ENCODE data around the gene COIL.
"Not testable (repeated sequence)": the region's sequence is repeated elsewhere in the genome, so short reads cannot be mapped to it uniquely, and the experiment has no call there.

Gene COIL

GRCh38 chr17:56960596-56961538, at the start of gene COIL:
Gene COIL (minus strand): TSS chr17:56961050. CDS start chr17:56961019, 31 bp downstream.
- DNase-seq (ENCODE audit: low spot score): peak; percentile 95
- FAIRE-seq: no peak

- FAIRE-seq (no peak), DNase-seq (ENCODE audit: low spot score) (no peak)
Observed at GRCh38 chr17:57010487-57010886, 49.6 kb upstream of the COIL start.

- FAIRE-seq: peak; percentile 72
- DNase-seq (ENCODE audit: low spot score): peak; percentile 69
Observed at GRCh38 chr17:57009737-57010445, 49.0 kb upstream of the COIL start.

- DNase-seq (ENCODE audit: low spot score) (no peak), FAIRE-seq (no peak)
Observed at GRCh38 chr17:57008958-57009357, 48.1 kb upstream of the COIL start.

- FAIRE-seq (no peak), DNase-seq (ENCODE audit: low spot score) (no peak)
Observed at GRCh38 chr17:57006040-57006439, 45.2 kb upstream of the COIL start.

DNA sequence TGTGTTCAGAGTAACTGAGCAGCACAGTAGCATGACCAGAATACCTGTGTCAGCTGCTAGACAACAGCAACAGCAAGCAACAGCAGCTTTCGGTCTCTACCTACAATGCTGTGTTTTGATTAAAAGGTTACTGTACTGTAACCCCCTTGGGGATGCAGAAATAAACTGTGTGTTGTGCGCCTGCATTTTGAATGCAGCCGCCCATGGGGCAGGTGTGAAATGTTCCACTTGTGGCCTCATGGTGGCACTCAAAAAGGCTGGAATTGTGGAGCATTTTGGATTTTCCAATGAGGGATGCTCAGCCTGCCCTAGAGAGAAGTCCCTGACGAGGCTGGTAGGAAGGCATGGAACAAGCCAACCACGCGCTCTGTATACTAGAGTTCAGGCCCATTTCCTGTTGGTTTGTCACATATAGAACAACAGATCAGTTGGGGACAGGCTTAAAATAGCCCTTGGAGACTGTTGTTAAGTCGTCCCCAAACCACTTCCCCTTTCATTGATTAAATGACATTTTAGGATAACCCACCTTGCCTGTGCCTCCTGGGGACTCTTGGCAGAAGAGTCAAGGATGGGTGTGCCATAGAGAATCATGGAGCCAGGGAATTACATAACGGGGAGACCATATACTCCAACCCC, 44.2 kb upstream of the COIL start:
- FAIRE-seq (no peak), DNase-seq (ENCODE audit: low spot score) (no peak)

DNA sequence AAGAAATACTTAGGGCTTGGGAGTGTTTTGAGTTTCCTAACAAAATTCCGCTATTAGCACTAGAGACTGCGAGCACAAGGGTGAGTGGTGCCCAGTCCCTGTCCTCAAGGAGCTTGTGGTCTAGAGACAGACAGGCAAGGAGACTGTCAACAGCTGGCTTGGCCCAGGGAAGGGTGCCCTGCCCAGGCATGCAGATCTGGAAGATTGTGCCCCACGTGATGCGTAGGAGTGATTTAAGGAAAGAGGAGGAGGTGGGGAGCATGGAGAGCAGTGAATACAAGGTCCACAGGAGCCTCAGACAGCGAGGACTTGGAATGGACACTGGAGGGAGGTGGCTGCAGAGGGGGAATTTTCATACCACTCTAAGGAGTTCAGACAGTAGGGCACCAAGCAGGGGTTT, 42.1 kb upstream of the COIL start:
- DNase-seq (ENCODE audit: low spot score) (no peak), FAIRE-seq (no peak)

DNA sequence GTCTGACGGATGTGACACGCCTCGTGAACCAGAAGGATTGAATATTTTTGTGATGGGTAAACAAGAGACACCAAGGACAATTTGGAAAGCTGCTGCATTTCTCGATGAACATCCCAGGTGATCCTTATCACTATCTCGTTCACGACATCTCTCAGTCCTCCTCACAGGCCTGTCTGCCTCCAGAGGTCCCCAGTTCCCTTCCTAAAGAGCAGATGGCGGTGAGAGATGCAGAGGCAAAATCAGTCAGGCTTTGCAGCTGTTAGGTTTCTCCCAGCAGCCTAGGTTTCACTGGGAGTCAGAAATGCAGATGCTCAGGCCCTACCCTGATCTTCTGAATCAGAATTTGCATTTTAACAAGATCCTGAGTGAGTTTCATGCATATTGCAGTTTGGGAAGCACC, 40.7 kb upstream of the COIL start:
- FAIRE-seq (no peak), DNase-seq (ENCODE audit: low spot score) (no peak)

- DNase-seq (ENCODE audit: low spot score) (no peak), FAIRE-seq (no peak)
Observed at GRCh38 chr17:56997313-56997712, 36.5 kb upstream of the COIL start.

GRCh38 chr17:56995766-56996165, 34.9 kb upstream of the COIL start:
- FAIRE-seq (no peak), DNase-seq (ENCODE audit: low spot score) (no peak)

DNA sequence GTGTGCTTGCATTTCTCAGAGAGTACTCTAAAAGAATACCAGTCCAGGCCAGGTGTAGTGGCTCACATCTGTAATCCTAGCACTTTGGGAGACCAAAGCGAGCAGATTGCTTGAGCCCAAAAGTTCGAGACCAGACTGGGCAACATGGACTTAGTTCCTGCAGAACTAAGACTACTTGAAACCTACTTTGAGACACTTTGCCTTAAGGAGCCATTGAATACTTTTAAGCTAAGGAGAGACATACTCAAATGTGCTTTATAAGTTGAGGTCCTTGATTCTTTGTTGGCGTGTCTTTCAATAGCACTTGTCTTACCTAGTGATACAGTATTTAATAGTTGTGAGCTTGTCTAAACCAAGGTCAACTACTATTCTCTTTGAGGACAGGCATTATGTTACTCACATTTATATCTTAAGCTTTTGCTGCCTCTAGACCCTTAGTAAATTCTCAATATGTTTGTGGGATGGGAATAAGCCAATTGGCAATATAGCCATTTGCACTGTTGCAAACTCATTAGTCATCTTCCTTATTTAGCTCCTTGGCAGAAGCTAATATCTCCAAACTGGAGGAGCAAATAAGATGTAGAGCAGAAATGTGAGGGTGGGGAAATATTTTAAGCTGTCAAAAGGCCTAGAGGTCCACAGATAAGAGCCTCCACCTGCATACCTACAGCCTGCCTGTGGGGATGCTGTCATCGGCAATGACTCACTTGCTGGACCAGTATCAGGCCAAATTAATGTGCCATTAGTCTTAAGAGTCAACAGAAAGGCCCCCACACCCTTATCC, 33.4 kb upstream of the COIL start:
- DNase-seq (ENCODE audit: low spot score): no peak

GRCh38 chr17:56992364-56992763, 31.5 kb upstream of the COIL start:
- FAIRE-seq: no peak

More for the DNA sequence above, 33.4 kb upstream of the COIL start:
- FAIRE-seq: no peak

GRCh38 chr17:56988901-56989572, 28.2 kb upstream of the COIL start:
- FAIRE-seq (no peak), DNase-seq (ENCODE audit: low spot score) (no peak)

More at GRCh38 chr17:56992364-56992763, 31.5 kb upstream of the COIL start:
- DNase-seq (ENCODE audit: low spot score): no peak

GRCh38 chr17:56987283-56987834, 26.5 kb upstream of the COIL start:
- FAIRE-seq (no peak), DNase-seq (ENCODE audit: low spot score) (no peak)

GRCh38 chr17:56985371-56986162, 24.7 kb upstream of the COIL start:
- DNase-seq (ENCODE audit: low spot score) (no peak), FAIRE-seq (no peak)

DNA sequence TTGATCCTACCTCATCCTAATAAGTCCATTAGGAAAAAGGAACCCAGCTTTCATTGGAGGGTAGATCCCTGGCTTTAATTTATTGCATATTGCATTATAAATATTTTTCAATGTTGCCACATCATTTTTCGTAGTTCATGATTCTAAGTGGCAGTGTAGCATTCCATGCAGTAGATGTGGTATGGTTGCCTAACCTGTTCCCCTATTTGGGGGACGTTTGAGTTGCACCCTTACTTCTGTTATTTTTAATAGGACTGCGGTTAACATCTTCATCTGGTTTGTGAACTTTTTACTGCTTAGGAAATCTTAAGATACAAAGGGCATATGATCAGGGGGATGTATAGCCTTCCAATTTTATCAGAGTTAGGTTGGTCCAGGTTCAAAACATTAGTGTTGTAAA, 22.5 kb upstream of the COIL start:
- FAIRE-seq: no peak
- no peak for DNase-seq (ENCODE audit: low spot score)

DNA sequence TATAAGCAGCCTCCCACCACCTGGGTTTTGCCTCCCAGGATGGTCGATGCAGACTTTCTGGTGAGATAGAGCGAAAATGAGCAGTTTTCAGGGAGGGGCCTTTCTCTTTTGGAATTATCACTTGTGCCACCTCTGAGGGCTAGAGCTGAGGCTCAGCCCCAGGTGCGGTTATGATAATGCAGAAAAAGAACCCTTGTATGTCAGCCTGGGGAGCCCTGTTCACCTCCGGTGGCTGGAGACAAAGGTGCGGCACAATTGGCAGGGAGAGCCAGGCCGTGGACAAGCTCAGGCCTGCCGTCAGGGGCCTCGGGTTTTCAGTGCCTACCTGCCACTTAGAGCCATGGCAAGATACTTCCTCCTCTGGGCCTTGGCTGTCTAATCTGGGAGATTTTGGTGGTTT, 21.5 kb upstream of the COIL start:
- FAIRE-seq (no peak), DNase-seq (ENCODE audit: low spot score) (no peak)

- FAIRE-seq; DNase-seq (ENCODE audit: low spot score): not testable (repeated sequence)
Observed at GRCh38 chr17:56980526-56980925, 19.7 kb upstream of the COIL start.

DNA sequence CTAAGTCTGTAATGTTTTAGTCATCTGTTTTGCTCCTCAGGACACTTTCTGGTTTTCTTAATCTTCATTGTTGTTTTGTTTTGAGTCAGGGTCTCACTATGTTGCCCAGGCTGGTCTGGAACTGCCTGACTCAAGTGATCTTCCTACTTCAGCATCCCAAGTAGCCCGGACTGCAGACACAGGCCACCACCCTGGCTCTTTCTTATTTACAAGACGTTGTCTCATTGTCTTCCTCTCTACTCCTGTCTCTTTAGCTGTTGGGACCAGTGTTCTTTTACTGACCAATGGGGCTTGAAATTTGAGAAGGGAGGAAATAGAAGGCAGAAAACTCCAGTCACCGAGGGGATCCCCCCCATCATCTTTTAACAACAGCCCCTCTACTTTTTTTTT, 18.2 kb upstream of the COIL start:
- FAIRE-seq (no peak), DNase-seq (ENCODE audit: low spot score) (no peak)
